ENCODE measurements around the gene NSUN4.

GRCh38 chr1:46352363-46352762 lies 11.8 kb downstream of the NSUN4 start:
- TF ChIP-seq CTCF (IDR thresholded peaks at IDR 0.05; ENCODE audit: low read depth, low read length) (no peak), EZH2phosphoT487 (IDR thresholded peaks at IDR 0.05; ENCODE audit: low read depth) (no peak)

All from OCI-LY3 (cell line).